KMS-11 (cell line): ENCODE results near the gene POR.

Experiments used
- H2AFZ ChIP-seq: fragments of 200-600 bp; sonication (generic); 2 replicates; pipeline ENCODE4 v1.6.1; 2016; ENCODE audit warnings: antibody characterized with exemption, mixed run types, low read depth
- H3K27ac ChIP-seq: fragments of 200-600 bp; sonication (generic); 2 replicates; pipeline ENCODE4 v1.6.1; 2016; ENCODE audit warnings: mild to moderate bottlenecking, mixed run types
- H3K27me3 ChIP-seq: fragments of 200-600 bp; sonication (generic); 2 replicates; pipeline ENCODE4 v1.6.1; 2017; ENCODE audit warnings: mild to moderate bottlenecking, low read depth, mixed run types, moderate library complexity; ENCODE audit not compliant: insufficient read depth
- H3K36me3 ChIP-seq: fragments of 200-600 bp; sonication (generic); 2 replicates; pipeline ENCODE4 v1.6.1; 2017; ENCODE audit warnings: mild to moderate bottlenecking, mixed run types; ENCODE audit not compliant: insufficient read depth
- H3K4me1 ChIP-seq: fragments of 200-600 bp; sonication (generic); 2 replicates; pipeline ENCODE4 v1.6.1; 2016; ENCODE audit warnings: mild to moderate bottlenecking, low read depth, mixed run types; ENCODE audit not compliant: poor library complexity, severe bottlenecking
- H3K4me2 ChIP-seq: fragments of 200-600 bp; sonication (generic); 2 replicates; pipeline ENCODE4 v1.7.0; 2016; ENCODE audit warnings: mild to moderate bottlenecking, mixed run types
- H3K4me3 ChIP-seq: fragments of 200-600 bp; sonication (generic); IDR thresholded peaks from 2 replicates; pipeline ENCODE4 v1.6.1; 2017; ENCODE audit warnings: low read depth, low read length, mixed read lengths; ENCODE audit not compliant: insufficient read depth
- H3K79me2 ChIP-seq: fragments of 200-600 bp; sonication (generic); 2 replicates; pipeline ENCODE4 v1.6.1; 2016; ENCODE audit warnings: low read depth, mixed run types; ENCODE audit not compliant: insufficient read depth
- H3K9ac ChIP-seq: fragments of 200-600 bp; sonication (generic); 2 replicates; pipeline ENCODE4 v1.6.1; 2016; ENCODE audit warnings: mild to moderate bottlenecking, mixed run types
- H4K20me1 ChIP-seq: fragments of 200-600 bp; sonication (generic); 2 replicates; pipeline ENCODE4 v1.6.1; 2016; ENCODE audit warnings: mild to moderate bottlenecking, mixed run types; ENCODE audit not compliant: insufficient read depth
- TF ChIP-seq, protein P1 (sequence below): fragments of 200-600 bp; sonication (generic); conservative IDR thresholded peaks from 2 replicates; pipeline ENCODE4 v1.6.1; 2017; ENCODE audit warnings: low read depth, mild to moderate bottlenecking, antibody characterized with exemption, low read length, moderate library complexity, mixed read lengths

The POR gene

DNA sequence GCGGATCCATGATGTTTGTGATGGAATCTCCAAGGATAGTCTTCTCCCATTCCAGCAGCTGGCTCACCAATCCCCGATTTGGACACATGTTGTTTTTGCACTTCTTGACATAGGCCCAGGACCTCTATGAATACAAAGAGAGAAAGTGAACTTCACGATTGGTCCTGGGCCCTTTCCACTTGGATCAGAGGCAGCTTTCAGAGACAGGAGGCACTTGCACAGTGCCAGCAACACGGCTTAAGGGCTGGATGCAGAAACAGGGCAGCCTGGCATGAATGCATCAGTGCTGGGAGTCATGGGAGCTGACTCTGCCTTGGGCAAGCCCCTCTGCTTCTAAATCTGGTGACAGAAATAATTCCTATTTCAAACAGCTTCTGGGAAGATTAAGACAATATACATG, 81.5 kb downstream of the POR start:
- Histone ChIP-seq H3K4me2 (no peak overlapping the region), H3K4me1 (peaks cover 4% of the 10 kb centered on the region), H3K79me2 (no peaks in the 10 kb centered on the region), H4K20me1 (no peaks in the 10 kb centered on the region), H3K36me3 (no peaks in the 10 kb centered on the region), H3K9ac (no peak overlapping the region), H3K27ac (no peak overlapping the region), H2AFZ (no peak overlapping the region), H3K4me3 (no peak overlapping the region), H3K27me3 (no peaks in the 10 kb centered on the region)
- TF ChIP-seq, protein P1, sequence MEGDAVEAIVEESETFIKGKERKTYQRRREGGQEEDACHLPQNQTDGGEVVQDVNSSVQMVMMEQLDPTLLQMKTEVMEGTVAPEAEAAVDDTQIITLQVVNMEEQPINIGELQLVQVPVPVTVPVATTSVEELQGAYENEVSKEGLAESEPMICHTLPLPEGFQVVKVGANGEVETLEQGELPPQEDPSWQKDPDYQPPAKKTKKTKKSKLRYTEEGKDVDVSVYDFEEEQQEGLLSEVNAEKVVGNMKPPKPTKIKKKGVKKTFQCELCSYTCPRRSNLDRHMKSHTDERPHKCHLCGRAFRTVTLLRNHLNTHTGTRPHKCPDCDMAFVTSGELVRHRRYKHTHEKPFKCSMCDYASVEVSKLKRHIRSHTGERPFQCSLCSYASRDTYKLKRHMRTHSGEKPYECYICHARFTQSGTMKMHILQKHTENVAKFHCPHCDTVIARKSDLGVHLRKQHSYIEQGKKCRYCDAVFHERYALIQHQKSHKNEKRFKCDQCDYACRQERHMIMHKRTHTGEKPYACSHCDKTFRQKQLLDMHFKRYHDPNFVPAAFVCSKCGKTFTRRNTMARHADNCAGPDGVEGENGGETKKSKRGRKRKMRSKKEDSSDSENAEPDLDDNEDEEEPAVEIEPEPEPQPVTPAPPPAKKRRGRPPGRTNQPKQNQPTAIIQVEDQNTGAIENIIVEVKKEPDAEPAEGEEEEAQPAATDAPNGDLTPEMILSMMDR: no peak

DNA sequence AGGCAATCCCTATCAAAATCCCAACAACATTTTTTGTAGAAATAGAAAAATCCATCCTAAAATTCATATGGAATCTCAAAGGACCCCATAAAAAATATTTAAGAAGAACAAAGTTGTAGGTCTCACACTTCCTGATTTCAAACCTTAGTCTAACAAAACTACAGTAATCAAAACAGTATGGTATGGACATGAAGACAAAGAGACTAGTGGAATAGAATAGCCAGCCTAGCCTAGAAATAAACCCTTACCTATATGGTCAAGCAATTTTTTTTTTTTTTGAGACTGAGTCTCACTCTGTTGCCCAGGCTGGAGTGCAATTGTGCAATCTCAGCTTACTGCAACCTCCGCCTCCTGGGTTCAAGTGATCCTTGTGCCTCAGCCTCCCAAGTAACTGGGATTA, 83.1 kb downstream of the POR start:
- Histone ChIP-seq H4K20me1 (no peaks in the 10 kb centered on the region), H3K9ac (no peak overlapping the region), H3K27me3 (no peaks in the 10 kb centered on the region), H3K4me2 (no peak overlapping the region), H3K36me3 (no peaks in the 10 kb centered on the region), H3K4me1 (peaks cover 4% of the 10 kb centered on the region), H3K4me3 (no peak overlapping the region), H2AFZ (no peak overlapping the region), H3K79me2 (no peaks in the 10 kb centered on the region), H3K27ac (no peak overlapping the region)
- TF ChIP-seq, protein P1: no peak

DNA sequence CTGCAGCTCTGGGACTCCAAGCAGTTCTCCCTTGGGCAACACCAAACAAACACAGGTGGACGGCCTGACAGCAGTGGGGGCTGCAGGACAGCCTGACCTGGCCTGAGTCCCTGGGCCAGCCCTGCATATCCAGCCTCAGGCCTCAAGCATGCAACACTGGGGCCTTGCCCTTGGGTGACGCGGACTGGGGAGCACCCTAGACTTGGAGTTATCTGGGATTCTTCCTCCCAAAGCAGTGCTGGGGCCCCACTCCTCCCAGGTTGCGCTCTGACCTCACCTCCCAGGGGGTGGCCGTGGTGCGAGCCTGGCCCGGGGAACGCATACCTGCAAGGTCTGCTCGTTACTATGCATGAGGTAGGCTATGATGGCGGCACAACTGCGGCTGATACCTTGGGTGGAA, 85.6 kb downstream of the POR start:
- no peaks in the 10 kb centered on the region for H4K20me1 ChIP-seq
- H3K4me2 ChIP-seq: no peak overlapping the region
- no peaks in the 10 kb centered on the region for H3K4me1 ChIP-seq
- no peak overlapping the region for H3K9ac ChIP-seq
- TF ChIP-seq, protein P1: no peak
- no peaks in the 10 kb centered on the region for H3K36me3 ChIP-seq
- no peaks in the 10 kb centered on the region for H3K79me2 ChIP-seq
- H3K27me3 ChIP-seq: no peaks in the 10 kb centered on the region
- no peak overlapping the region for H2AFZ ChIP-seq
- no peak overlapping the region for H3K27ac ChIP-seq
- H3K4me3 ChIP-seq: no peak overlapping the region

DNA sequence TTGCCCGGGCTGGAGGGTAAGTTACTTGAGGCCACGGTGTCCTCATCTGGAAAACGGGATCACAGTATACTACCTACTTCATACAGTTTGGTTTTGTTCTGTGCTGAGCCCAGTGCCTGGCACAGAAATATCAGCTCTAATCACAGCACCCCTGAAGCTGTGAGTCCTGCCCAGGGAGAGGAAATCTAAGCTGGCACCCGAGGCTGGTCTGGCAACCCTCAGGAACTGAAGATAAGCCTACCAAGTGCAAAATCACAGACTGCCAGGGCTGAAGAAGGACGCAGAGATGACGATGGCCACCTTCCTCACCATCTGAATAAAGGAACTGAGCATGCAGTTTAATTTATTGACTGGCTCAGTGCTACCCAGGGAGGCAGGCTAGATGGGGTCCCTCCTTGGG, 87.2 kb downstream of the POR start:
- H4K20me1 ChIP-seq: no peaks in the 10 kb centered on the region
- H3K36me3 ChIP-seq: no peaks in the 10 kb centered on the region
- TF ChIP-seq, protein P1: no peak
- H3K79me2 ChIP-seq: no peaks in the 10 kb centered on the region
- no peak overlapping the region for H2AFZ ChIP-seq
- no peak overlapping the region for H3K4me3 ChIP-seq
- no peak overlapping the region for H3K9ac ChIP-seq
- H3K27ac ChIP-seq: no peak overlapping the region
- H3K4me2 ChIP-seq: no peak overlapping the region
- H3K27me3 ChIP-seq: no peaks in the 10 kb centered on the region
- no peaks in the 10 kb centered on the region for H3K4me1 ChIP-seq

DNA sequence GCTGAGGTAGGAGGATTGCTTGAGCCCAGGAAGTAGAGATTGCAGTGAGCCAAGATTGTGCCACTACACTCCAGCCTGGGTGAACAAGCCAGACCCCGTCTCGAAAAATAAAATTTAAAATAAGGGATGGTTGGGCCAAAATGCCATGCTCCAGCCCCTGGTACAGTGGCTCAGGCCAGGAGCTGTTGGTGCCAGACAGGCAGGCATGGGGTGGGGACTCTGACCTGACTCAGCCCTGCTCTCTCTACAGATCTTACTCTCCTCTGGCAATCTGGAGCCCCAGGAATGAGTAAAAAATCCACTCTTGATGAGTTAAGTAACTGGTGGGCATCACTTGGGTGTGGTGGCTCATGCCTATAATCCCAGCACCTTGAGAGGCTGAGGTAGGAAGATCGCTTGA, 87.9 kb downstream of the POR start:
- H3K36me3 ChIP-seq: no peaks in the 10 kb centered on the region
- H3K27ac ChIP-seq: no peak overlapping the region
- H3K9ac ChIP-seq: no peak overlapping the region
- H3K4me3 ChIP-seq: no peak overlapping the region
- no peaks in the 10 kb centered on the region for H3K79me2 ChIP-seq
- H3K4me2 ChIP-seq: no peak overlapping the region
- H2AFZ ChIP-seq: no peak overlapping the region
- H3K4me1 ChIP-seq: peaks cover 6% of the 10 kb centered on the region
- no peaks in the 10 kb centered on the region for H4K20me1 ChIP-seq
- H3K27me3 ChIP-seq: no peaks in the 10 kb centered on the region
- TF ChIP-seq, protein P1: no peak
